Sciatic nerve (tissue), 2 donors: Measurements from ENCODE around the gene MATN1. TPM values are rescaled to one million over a fixed set of nuclear protein-coding genes. Genes with fewer than 3 reads are reported as not detected.

ENCODE experiments used
- ATAC-seq: fragments of 200-7000 bp; cut with Tn5 transposase; one replicate; pipeline ENCODE4 v1.9.1; 2020; ENCODE audit warnings: mild to moderate bottlenecking, moderate library complexity
- DNase-seq: peaks from one replicate; pipeline ENCODE4 v3.0.0-alpha.2; 2020; ENCODE audit warnings: low spot score
- intact Hi-C: fragments of 100-400 bp; cut with DNase I; formaldehyde crosslinking; loops from one replicate; pipeline ENCODE4 v1.14.2; 2022
- total RNA-seq: library from RNA; stranded (reverse); fragmentation: NEBNext Ultra II Directional; extraction: Animal tissue kit (Norgen Biotek cat#: 25700); gene quantifications from one replicate; pipeline ENCODE4 v1.2.1, GENCODE V29; 2021
- donor health status: DM: no; HTN: no; CAD: no.
- donor health status: DM: no; HTN: no; CAD: no.

MATN1 gene
- total RNA-seq, 1 donor from 2014 or later: 0.18 TPM

- intact Hi-C loops: no loop called here
- ATAC-seq: no peak
Measured at GRCh38 chr1:30735668-30736498, 12.5 kb upstream of the MATN1 start.

DNA sequence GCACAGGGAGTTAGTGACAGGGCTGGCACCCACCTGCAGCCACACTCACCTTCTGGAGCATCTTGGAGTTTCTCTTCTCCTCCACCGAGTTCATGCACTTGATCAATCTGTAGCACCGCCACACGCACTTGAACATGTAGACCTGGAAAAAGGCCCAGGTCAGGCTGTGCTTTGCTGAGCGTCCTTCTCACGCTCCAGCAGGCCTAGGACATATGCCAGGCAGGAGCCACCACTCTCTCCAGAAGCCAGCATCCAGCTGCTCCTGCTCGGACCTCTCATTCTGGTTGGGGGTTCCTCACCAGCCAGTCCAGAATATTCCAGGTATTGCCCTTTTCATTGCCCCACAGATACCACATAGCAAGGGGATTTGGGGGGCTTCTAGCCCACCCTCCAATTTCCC, 11.7 kb upstream of the MATN1 start:
- ATAC-seq (no peak), DNase-seq (no peak)
- intact Hi-C loops: no loop called here

More at GRCh38 chr1:30735668-30736498, 12.5 kb upstream of the MATN1 start:
- DNase-seq: no peak

- ATAC-seq (no peak), DNase-seq (no peak)
- intact Hi-C loops: no loop called here
Measured at GRCh38 chr1:30734580-30734979, 11.2 kb upstream of the MATN1 start.

DNA sequence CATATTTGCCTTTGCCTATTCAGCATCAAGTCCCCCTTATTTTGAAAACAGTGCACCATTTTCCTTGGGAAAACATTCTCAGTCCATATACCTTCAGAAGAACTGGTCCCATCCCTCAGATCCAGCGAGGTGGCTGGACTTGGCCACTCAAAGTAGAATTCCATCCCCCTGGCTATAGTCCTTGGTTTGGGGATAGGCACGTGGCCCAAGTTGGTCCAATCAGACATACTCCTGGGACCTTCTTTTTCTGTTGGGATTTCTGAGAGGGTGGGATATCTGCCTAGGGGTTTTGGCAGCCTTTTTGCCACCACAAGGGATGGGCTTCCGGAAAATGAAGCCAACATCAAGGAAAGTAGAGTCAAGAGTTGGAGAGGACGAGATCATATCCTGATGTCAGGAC, 10.7 kb upstream of the MATN1 start:
- ATAC-seq: no peak
- intact Hi-C loops: no loop called here
- DNase-seq: no peak

DNA sequence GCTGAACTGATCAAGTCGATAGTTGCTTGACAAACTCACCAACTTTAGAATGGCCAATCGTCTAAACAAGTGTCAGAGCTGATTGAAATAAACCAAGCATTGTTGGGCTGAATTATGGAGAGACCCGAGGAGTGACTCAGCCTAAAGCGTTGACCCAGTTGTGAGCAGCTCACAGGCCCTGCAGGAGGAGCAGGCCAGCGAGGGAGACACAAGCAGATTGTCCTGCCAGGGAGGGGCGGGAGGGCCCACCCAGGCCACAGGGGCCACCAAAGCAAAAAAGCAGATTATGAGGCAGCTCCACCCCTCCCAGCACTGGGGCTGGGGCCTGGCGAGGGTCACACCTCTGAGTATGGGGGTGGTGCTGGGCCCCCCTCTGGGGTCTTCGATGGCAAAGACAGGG, 10.1 kb upstream of the MATN1 start:
- intact Hi-C loops: no loop called here
- DNase-seq (no peak), ATAC-seq (no peak)

DNA sequence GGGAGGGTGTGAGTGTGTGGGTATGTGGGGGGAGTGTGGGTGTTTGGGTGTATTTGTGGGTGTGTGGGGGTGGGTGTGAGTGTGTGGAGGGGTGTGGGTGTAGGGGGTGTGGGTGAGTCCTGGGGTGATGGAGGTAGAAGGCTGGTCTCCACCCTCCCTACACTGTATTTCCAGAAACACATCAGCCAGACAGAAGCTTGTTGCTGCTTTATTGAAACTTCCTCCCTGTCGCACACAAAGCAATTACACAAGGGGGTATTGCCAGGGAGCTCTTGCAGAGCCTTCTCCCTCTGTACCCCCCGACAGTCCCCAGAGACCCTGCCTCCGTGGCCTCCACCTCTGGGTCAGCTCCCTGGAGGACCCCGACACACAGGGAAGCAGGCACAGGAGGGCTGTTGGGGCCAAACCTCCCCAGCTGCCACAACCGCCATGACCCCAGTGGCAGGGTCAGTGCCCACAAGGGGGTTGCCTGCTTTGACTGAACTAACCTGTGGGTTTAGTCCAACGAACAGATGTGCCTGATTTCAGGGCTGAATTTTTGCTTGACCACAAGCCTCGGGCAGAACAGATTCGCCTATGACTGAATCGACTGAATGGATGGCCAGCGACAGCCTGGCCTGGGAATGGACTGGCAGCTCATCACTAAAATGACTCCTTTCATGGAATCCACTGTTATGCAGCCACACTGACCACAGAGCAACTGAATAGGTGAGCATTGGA, 9.1 kb upstream of the MATN1 start:
- DNase-seq: no peak
- ATAC-seq: no peak
- intact Hi-C loops: no loop called here

GRCh38 chr1:30731806-30732276, 8.5 kb upstream of the MATN1 start:
- intact Hi-C loops: no loop called here
- DNase-seq: no peak
- ATAC-seq: no peak

GRCh38 chr1:30731109-30731805, 7.9 kb upstream of the MATN1 start:
- intact Hi-C loops: no loop called here
- ATAC-seq (no peak), DNase-seq (no peak)

DNA sequence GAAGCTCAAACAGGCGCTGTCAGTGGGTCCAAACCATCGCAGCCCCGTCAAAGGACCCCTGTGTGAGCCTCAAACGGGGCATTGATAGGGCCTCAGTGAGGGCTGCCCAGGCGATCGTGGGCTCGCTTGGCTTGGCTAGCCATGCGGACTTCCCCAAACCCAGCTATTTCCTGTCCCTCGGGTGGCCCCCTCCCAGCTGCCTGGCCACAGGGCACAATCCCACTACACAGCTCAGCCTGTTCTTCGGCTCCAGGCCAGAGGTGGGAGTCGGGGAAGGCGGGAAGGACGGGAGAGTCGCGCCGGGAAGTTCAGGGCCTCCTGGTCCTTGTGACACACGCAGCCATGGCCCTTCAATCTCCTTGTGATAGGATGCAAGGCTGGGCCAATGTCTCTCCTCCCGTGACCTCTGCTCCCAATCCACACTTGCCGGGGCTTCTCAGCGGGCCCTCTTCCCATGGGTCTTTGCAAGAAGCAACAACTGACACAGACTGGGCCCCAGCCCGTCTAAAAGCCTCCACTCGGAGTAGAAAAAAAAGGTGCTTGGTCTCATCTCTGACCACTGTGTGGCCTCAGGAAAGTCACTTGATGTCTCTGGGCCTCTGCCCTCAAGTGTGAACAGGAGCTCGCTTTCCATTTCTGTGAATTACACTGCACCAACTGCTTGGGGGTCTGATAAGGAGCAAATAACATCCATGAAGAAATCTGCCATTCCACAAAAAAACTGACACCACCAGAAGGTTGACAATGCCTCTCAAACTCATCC, 7.1 kb upstream of the MATN1 start:
- DNase-seq (no peak), ATAC-seq (peak; percentile 31)
- intact Hi-C loops: no loop called here

GRCh38 chr1:30729901-30730300, 6.5 kb upstream of the MATN1 start:
- intact Hi-C loops: no loop called here
- ATAC-seq: no peak
- no peak for DNase-seq

DNA sequence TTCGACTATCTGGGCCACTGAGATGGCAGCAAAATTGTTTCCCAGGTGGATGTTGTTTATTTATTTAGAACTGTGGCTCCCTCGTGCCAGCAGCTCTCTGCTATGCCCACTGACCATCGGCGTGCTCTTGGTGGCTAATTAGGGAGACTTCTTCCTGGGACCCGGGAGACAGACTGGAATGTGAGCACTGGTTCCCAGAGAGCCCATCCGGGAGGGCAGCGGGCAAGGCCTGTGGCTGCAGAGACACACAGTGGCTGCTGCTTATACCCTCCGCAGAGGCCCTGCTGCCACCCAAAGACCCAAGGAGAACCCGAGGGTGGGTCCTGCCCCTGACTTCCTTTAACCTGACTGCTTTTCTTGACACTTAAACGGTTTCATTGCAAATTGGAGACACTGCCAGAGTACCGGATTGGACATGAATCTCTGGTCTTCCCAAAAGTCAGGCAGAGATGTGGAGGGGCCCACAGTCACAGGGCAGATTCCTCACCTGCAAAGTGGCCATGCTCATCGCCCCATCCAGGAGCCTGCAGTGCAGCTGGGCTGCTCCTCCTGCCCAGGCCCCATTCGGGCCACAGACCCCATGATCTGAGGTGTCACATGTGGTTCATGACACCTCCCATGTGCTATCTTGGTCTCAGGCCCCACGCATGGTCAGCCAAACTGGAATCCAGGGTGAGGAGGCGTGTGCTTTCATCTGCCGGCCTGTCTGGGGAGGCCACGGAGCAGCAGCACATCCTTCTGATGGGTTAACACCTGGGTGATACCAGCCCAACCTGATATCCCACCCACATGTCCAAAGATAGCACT, 5.7 kb upstream of the MATN1 start:
- DNase-seq (no peak), ATAC-seq (no peak)
- intact Hi-C loops: no loop called here

DNA sequence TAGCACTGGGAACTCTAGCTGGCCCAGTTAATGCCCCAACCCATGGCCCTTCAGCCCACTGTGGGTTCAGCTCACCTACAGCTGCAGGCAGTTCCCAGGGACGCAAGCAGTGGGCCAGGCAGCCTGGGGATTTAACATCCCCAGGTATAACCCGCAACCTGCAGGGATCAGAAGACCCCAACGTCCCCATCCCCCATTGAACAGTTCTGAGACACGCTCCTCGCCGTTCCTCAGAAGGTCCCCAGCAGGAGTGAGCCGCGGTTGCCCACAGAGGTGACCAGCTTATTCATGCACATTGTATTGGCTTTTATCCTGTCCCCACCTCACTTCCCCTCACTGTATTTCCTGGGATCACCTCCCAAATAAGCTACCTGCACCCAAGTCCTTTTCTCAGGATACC, 5.0 kb upstream of the MATN1 start:
- no peak for ATAC-seq

GRCh38 chr1:30727824-30728223, 4.4 kb upstream of the MATN1 start:
- ATAC-seq: no peak
- no peak for DNase-seq
- intact Hi-C loops: no loop called here

More for the DNA sequence above, 5.0 kb upstream of the MATN1 start:
- intact Hi-C loops: no loop called here
- DNase-seq: no peak

GRCh38 chr1:30726773-30727684, 3.6 kb upstream of the MATN1 start:
- DNase-seq: no peak
- intact Hi-C loops: no loop called here

GRCh38 chr1:30726236-30726635, 2.9 kb upstream of the MATN1 start:
- ATAC-seq (no peak), DNase-seq (no peak)
- intact Hi-C loops: no loop called here

More at GRCh38 chr1:30726773-30727684, 3.6 kb upstream of the MATN1 start:
- ATAC-seq: no peak

- DNase-seq (no peak), ATAC-seq (no peak)
- intact Hi-C loops: no loop called here
Measured at GRCh38 chr1:30725450-30726095, 2.2 kb upstream of the MATN1 start.
